ENCODE results near the gene VPS72. TPM values are rescaled to one million over a fixed set of nuclear protein-coding genes. Genes with fewer than 3 reads are reported as not detected.

VPS72 gene
- total RNA-seq, 1 experiment from 2014 or later, result 68.9 TPM

GRCh38 chr1:151143986-151144385 lies 46.0 kb downstream of the VPS72 start:
- no TSS peak for BruUV-seq (replicated peaks)
- H3K4me2 ChIP-seq (ENCODE audit: low read length), result no peak overlapping the region
- RAD21 ChIA-PET (ENCODE audit: low non-redundant PET in 1 of 2, low total read pairs in 2 of 2, uncharacterized antibody in 2 of 2, unreplicated experiment in 2 of 2), result no interaction called here
- H3K9me3 ChIP-seq (ENCODE audit: control insufficient read depth in 1 of 2, insufficient read depth in 1 of 2, low read depth in 1 of 2, low read length in 2 of 2), result no peaks in the 10 kb centered on the region
- no peaks in the 10 kb centered on the region for H4K20me1 ChIP-seq (ENCODE audit: insufficient read depth)
- TF ChIP-seq CBX3 (IDR thresholded peaks at IDR 0.05; ENCODE audit: low read depth) (no peak), ATF3 (IDR thresholded peaks at IDR 0.05) (no peak), YY1 (IDR thresholded peaks at IDR 0.05; ENCODE audit: extremely low read depth, insufficient replicate concordance, low read depth, low read length) (no peak), RAD21 (IDR thresholded peaks at IDR 0.05; ENCODE audit: low read depth) (no peak), CTCF (IDR thresholded peaks at IDR 0.05 in 2 of 3, conservative IDR thresholded peaks at IDR 0.05 in 1 of 3; ENCODE audit: borderline replicate concordance in 1 of 3, insufficient read depth in 1 of 3, low read depth in 2 of 3, low read length in 2 of 3) (no peak), ELF1 (IDR thresholded peaks at IDR 0.05; ENCODE audit: borderline replicate concordance, low read depth) (no peak), POLR2A (IDR thresholded peaks at IDR 0.05; ENCODE audit: borderline replicate concordance, extremely low read depth, insufficient read depth, insufficient read length) (no peak), EZH2 (IDR thresholded peaks at IDR 0.05) (no peak), ZFX (IDR thresholded peaks at IDR 0.05) (no peak), CEBPB (IDR thresholded peaks at IDR 0.05; ENCODE audit: low read depth) (no peak), ZBTB33 (IDR thresholded peaks at IDR 0.05; ENCODE audit: extremely low read depth, insufficient replicate concordance, low read length) (no peak)
- intact Hi-C loops (cut with micrococcal nuclease), result no loop called here
- POLR2A ChIA-PET, result no interaction called here
- H3K9me2 ChIP-seq (ENCODE audit: insufficient read depth), result no peaks in the 10 kb centered on the region
- no peak overlapping the region for H3K4me3 ChIP-seq (replicated peaks in 1 of 2; ENCODE audit: low read depth in 1 of 2, low read length in 2 of 2)
- H3K79me2 ChIP-seq (ENCODE audit: insufficient read depth, low read length), result no peaks in the 10 kb centered on the region
- H2AFZ ChIP-seq (ENCODE audit: low read depth, low read length, poor library complexity, severe bottlenecking), result no peak overlapping the region
- H3K27me3 ChIP-seq (ENCODE audit: insufficient read depth, low read length), result no peaks in the 10 kb centered on the region
- DNase-seq (ENCODE audit: low read depth, low spot score) (no peak), ATAC-seq (no peak)
- no peaks in the 10 kb centered on the region for H3K36me3 ChIP-seq (ENCODE audit: control insufficient read depth in 1 of 2, insufficient read depth in 2 of 2, low read length in 2 of 2)
- no peak overlapping the region for H3K9ac ChIP-seq (ENCODE audit: low read length)
- CTCF ChIA-PET, result interaction anchor here (1.7 kb wide), 1 partner anchor 44 kb away, joined by 7 read pairs; no protein-coding TSS in a partner anchor
- no peak overlapping the region for H3K27ac ChIP-seq (ENCODE audit: low read depth, low read length)
- peaks cover 8 to 17% of the 10 kb centered on the region in 2 experiments; a peak in 3 of 4 replicates for H3K4me1 ChIP-seq (ENCODE audit: control insufficient read depth in 1 of 2, insufficient read depth in 2 of 2, low read length in 2 of 2)

Data from HCT116 (cell line).